ENCODE measurements around the gene FAM110D. TPM values are rescaled to one million over a fixed set of nuclear protein-coding genes. Genes with fewer than 3 reads are reported as not detected.

The FAM110D gene
- total and polyA plus RNA-seq, 2 of the 8 experiments (the other 6 are each of a cell fraction or from before 2014, with no cell fraction given) = 0.21 to 0.48 TPM

- 85% methylated on average over 9 of the region's 9 CpGs; no CpG with 5 or more reads in 1 of the 2 experiments for WGBS, 2 experiments (ENCODE audit: extremely low coverage in 1 of 2, insufficient coverage in 1 of 2, insufficient read length in 1 of 2, insufficient replicate concordance in 2 of 2, low coverage in 1 of 2, low lambda C conversion rate in 2 of 2, missing lambda C conversion rate in 1 of 2)
- ChIA-PET CTCF (ENCODE audit: partially characterized antibody) (interaction anchor here (12.6 to 16.2 kb wide), 2 partner anchors 4 to 8 kb away, joined by 159 read pairs; partner anchors contain the start of genes C1orf232, CATSPER4, CNKSR1 and ZNF593), POLR2A (ENCODE audit: partially characterized antibody) (interaction anchor here (0.7 to 1.3 kb wide), 3 partner anchors 9 to 94 kb away, joined by 3 to 4 read pairs (median 3); partner anchors contain the start of genes CATSPER4 and ZNF593)
- Histone ChIP-seq H3K27ac (ENCODE audit: low read depth, low read length) (no peak overlapping the region), H3K4me1 (replicated peaks in 1 of 4; ENCODE audit: control insufficient read depth in 3 of 4, insufficient read depth in 4 of 4, low read length in 3 of 4) (peaks cover 0 to 2% (median 0%) of the 10 kb centered on the region in 4 experiments; a peak in 4 of 7 replicates), H3K4me3 (ENCODE audit: extremely low read depth in 1 of 4, insufficient read depth in 2 of 4, low read depth in 3 of 4, low read length in 4 of 4) (no peak overlapping the region), H3K79me2 (ENCODE audit: control insufficient read depth in 1 of 2, insufficient read depth in 2 of 2, low read length in 2 of 2) (no peaks in the 10 kb centered on the region), H2BK5ac (ENCODE audit: low read depth, low read length) (no peak overlapping the region), H4K8ac (ENCODE audit: extremely low read depth, insufficient read depth, low read length) (no peak overlapping the region), H3K23me2 (ENCODE audit: low read depth, low read length) (peaks cover 2% of the 10 kb centered on the region; the same call in 1 of the 2 replicates), H3K4me2 (ENCODE audit: insufficient read depth in 1 of 2, low read depth in 2 of 2, low read length in 2 of 2) (no peak overlapping the region), H3K36me3 (ENCODE audit: control insufficient read depth in 2 of 4, insufficient read depth in 4 of 4, low read length in 3 of 4) (peaks cover 0 to 4% (median 3%) of the 10 kb centered on the region in 4 experiments; a peak in 4 of 8 replicates), H2BK15ac (ENCODE audit: low read length) (no peak overlapping the region), H3K56ac (replicated peaks; ENCODE audit: insufficient read length, low read depth, low read length) (no peak overlapping the region), H3K18ac (ENCODE audit: extremely low read depth, low read length) (no peak overlapping the region), H4K91ac (replicated peaks; ENCODE audit: insufficient read length, low read length) (no peak overlapping the region), H3K9me3 (ENCODE audit: insufficient read depth in 2 of 2, low read depth in 1 of 2, low read length in 1 of 2) (no peaks in the 10 kb centered on the region), H3K9ac (replicated peaks in 1 of 4; ENCODE audit: extremely low read depth in 1 of 4, low read depth in 3 of 4, low read length in 3 of 4) (no peak overlapping the region), H4K20me1 (replicated peaks in 1 of 2; ENCODE audit: control insufficient read depth in 1 of 2, insufficient read depth in 2 of 2, low read length in 2 of 2) (peaks cover 0 to 2% of the 10 kb centered on the region in 2 experiments), H2BK120ac (replicated peaks; ENCODE audit: low read depth, low read length) (no peak overlapping the region), H3K27me3 (replicated peaks in 1 of 4; ENCODE audit: control insufficient read depth in 3 of 4, extremely low read depth in 1 of 4, insufficient read depth in 3 of 4, low read length in 3 of 4) (no peaks in the 10 kb centered on the region), H2BK20ac (ENCODE audit: low read length) (no peak overlapping the region), H3K14ac (ENCODE audit: insufficient read length) (no peak overlapping the region), H4K5ac (ENCODE audit: insufficient read length, low read depth, low read length) (no peak overlapping the region), H3K4ac (replicated peaks; ENCODE audit: insufficient read length, low read depth, low read length) (no peak overlapping the region), H2BK12ac (ENCODE audit: low read depth, low read length) (no peak overlapping the region), H3K79me1 (ENCODE audit: low read depth, low read length) (no peaks in the 10 kb centered on the region; the same call in 1 of the 2 replicates), H3K23ac (ENCODE audit: insufficient read length) (no peak overlapping the region), H2AFZ (ENCODE audit: low read length) (no peak overlapping the region), H2AK5ac (ENCODE audit: low read depth, low read length) (no peak overlapping the region)
- no peak for FAIRE-seq
- DNase-seq (ENCODE audit: low read depth in 1 of 2, low spot score in 2 of 2) = no peak
- TF ChIP-seq EZH2 (IDR thresholded peaks at IDR 0.05; ENCODE audit: low read depth, low read length, severe bottlenecking) = no peak
- TF ChIP-seq POLR2A (IDR thresholded peaks at IDR 0.05; ENCODE audit: control extremely low read depth in 1 of 2, low read depth in 2 of 2, low read length in 2 of 2) = no peak
- TF ChIP-seq CTCF (IDR thresholded peaks at IDR 0.05; ENCODE audit: control extremely low read depth in 1 of 3, insufficient read depth in 1 of 3, low read depth in 1 of 3, low read length in 3 of 3) = no peak
- no peak for TF ChIP-seq TCF12 (IDR thresholded peaks at IDR 0.05; ENCODE audit: low read depth, low read length)
- no peak for TF ChIP-seq EP300 (IDR thresholded peaks at IDR 0.05; ENCODE audit: borderline replicate concordance in 1 of 2, low read depth in 2 of 2, low read length in 2 of 2)
- TF ChIP-seq USF2 (IDR thresholded peaks at IDR 0.05; ENCODE audit: low read length) = no peak
- TF ChIP-seq CEBPB (IDR thresholded peaks at IDR 0.05; ENCODE audit: low read depth, low read length) = no peak
- TF ChIP-seq SP4 (IDR thresholded peaks at IDR 0.05; ENCODE audit: low read length) = no peak
These were observed 22.9 kb downstream of the FAM110D start for GRCh38 chr1:26181586-26182382.
